ENCODE measurements around the gene RPTOR. TPM values are rescaled to one million over a fixed set of nuclear protein-coding genes. Genes with fewer than 3 reads are reported as not detected.

RPTOR gene
- total and polyA plus RNA-seq, 2 donors (not counting 1 experiment from before 2014, with no cell fraction given) = 6.7 to 22.8 TPM

- TF ChIP-seq, protein P1, sequence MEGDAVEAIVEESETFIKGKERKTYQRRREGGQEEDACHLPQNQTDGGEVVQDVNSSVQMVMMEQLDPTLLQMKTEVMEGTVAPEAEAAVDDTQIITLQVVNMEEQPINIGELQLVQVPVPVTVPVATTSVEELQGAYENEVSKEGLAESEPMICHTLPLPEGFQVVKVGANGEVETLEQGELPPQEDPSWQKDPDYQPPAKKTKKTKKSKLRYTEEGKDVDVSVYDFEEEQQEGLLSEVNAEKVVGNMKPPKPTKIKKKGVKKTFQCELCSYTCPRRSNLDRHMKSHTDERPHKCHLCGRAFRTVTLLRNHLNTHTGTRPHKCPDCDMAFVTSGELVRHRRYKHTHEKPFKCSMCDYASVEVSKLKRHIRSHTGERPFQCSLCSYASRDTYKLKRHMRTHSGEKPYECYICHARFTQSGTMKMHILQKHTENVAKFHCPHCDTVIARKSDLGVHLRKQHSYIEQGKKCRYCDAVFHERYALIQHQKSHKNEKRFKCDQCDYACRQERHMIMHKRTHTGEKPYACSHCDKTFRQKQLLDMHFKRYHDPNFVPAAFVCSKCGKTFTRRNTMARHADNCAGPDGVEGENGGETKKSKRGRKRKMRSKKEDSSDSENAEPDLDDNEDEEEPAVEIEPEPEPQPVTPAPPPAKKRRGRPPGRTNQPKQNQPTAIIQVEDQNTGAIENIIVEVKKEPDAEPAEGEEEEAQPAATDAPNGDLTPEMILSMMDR (conservative IDR thresholded peaks at IDR 0.05 in 1 of 2, IDR thresholded peaks at IDR 0.05 in 1 of 2; ENCODE audit: low read depth in 1 of 2, low read length in 2 of 2) = no peak
- TF ChIP-seq EZH2 (IDR thresholded peaks at IDR 0.05; ENCODE audit: low read length, missing control alignments) = no peak
- H3K4me2 ChIP-seq (ENCODE audit: extremely low read depth, insufficient read depth, low read length) = no peak overlapping the region
- H2AFZ ChIP-seq (ENCODE audit: low read length) = no peak overlapping the region
- no peaks in the 10 kb centered on the region for H3K27me3 ChIP-seq (ENCODE audit: control insufficient read depth, insufficient read depth, low read length)
- H3K27ac ChIP-seq (ENCODE audit: insufficient read depth, low read length) = no peak overlapping the region
- no peak overlapping the region for H3K9ac ChIP-seq (ENCODE audit: insufficient read depth, low read length)
- no peaks in the 10 kb centered on the region for H3K4me1 ChIP-seq (ENCODE audit: control insufficient read depth, extremely low read depth, insufficient read depth, low read length)
- H3K36me3 ChIP-seq (ENCODE audit: control insufficient read depth, insufficient read depth, low read length) = no peaks in the 10 kb centered on the region
- no peak for DNase-seq (ENCODE audit: low read depth in 2 of 2)
- H3K9me3 ChIP-seq (ENCODE audit: control insufficient read depth, insufficient read depth, low read depth, low read length) = no peaks in the 10 kb centered on the region
- no peaks in the 10 kb centered on the region for H4K20me1 ChIP-seq (ENCODE audit: control insufficient read depth, extremely low read depth, insufficient read depth, low read length)
- H3K79me2 ChIP-seq (ENCODE audit: control insufficient read depth, insufficient read depth, low read length) = peaks cover 17% of the 10 kb centered on the region
- H3K4me3 ChIP-seq (replicated peaks in 1 of 4; ENCODE audit: control extremely low read depth in 1 of 4, insufficient read depth in 1 of 4, low read depth in 3 of 4, low read length in 4 of 4) = no peak overlapping the region
These were observed 112.0 kb downstream of the RPTOR start for GRCh38 chr17:80656590-80656989.

DNA sequence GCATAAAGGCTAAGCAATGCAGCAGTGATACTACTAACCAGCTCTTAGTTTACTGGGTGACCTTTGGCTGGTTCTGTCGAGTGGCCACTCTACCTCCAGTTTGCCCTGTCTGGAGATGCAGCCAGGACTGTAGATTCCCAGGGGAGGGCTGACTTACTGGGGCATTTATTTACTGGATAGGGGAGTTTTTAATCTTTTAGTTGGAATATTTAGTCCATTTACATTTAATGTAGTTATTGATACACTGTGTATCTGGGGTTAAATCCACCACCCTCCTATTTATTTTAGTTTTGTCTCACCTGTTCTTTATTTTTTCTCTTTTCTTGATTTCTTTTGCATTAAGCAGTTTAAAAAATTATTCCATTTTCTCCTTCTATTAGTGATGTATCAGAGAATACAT, 112.9 kb downstream of the RPTOR start:
- Histone ChIP-seq H3K27ac (ENCODE audit: insufficient read depth, low read length) (no peak overlapping the region), H3K4me2 (ENCODE audit: extremely low read depth, insufficient read depth, low read length) (no peak overlapping the region), H3K79me2 (ENCODE audit: control insufficient read depth, insufficient read depth, low read length) (peaks cover 13% of the 10 kb centered on the region), H3K36me3 (ENCODE audit: control insufficient read depth, insufficient read depth, low read length) (no peaks in the 10 kb centered on the region), H3K4me1 (ENCODE audit: control insufficient read depth, extremely low read depth, insufficient read depth, low read length) (no peaks in the 10 kb centered on the region), H4K20me1 (ENCODE audit: control insufficient read depth, extremely low read depth, insufficient read depth, low read length) (no peaks in the 10 kb centered on the region), H2AFZ (ENCODE audit: low read length) (no peak overlapping the region), H3K9ac (ENCODE audit: insufficient read depth, low read length) (no peak overlapping the region), H3K9me3 (ENCODE audit: control insufficient read depth, insufficient read depth, low read depth, low read length) (no peaks in the 10 kb centered on the region), H3K27me3 (ENCODE audit: control insufficient read depth, insufficient read depth, low read length) (no peaks in the 10 kb centered on the region), H3K4me3 (replicated peaks in 1 of 4; ENCODE audit: control extremely low read depth in 1 of 4, insufficient read depth in 1 of 4, low read depth in 3 of 4, low read length in 4 of 4) (no peak overlapping the region)
- no peak for TF ChIP-seq EZH2 (IDR thresholded peaks at IDR 0.05; ENCODE audit: low read length, missing control alignments)
- TF ChIP-seq, protein P1 (conservative IDR thresholded peaks at IDR 0.05 in 1 of 2, IDR thresholded peaks at IDR 0.05 in 1 of 2; ENCODE audit: low read depth in 1 of 2, low read length in 2 of 2) = no peak
- DNase-seq (ENCODE audit: low read depth in 2 of 2) = no peak

DNA sequence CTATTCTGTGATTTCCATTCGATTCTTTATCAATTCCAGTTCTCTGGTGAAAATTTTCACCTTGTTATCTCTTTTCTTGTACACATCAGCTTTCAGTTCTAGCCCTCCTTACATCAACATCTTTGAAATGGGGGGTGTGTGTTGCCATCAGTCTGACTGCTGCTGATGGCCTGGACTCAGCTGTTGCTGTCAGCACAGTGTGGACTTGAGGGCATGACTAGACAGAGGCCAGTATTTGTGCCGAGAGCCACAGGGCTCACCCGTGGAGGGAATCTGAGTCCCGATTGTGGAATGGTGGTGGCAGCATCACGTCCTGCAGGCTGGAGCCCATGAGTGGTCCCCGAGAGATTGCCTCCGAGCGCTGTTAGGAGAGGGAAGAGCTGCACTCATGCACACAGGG, 114.2 kb downstream of the RPTOR start:
- peaks cover 11% of the 10 kb centered on the region for H3K4me1 ChIP-seq (ENCODE audit: control insufficient read depth, extremely low read depth, insufficient read depth, low read length)
- no peaks in the 10 kb centered on the region for H3K36me3 ChIP-seq (ENCODE audit: control insufficient read depth, insufficient read depth, low read length)
- no peak overlapping the region for H3K4me3 ChIP-seq (replicated peaks in 1 of 4; ENCODE audit: control extremely low read depth in 1 of 4, insufficient read depth in 1 of 4, low read depth in 3 of 4, low read length in 4 of 4)
- no peaks in the 10 kb centered on the region for H4K20me1 ChIP-seq (ENCODE audit: control insufficient read depth, extremely low read depth, insufficient read depth, low read length)
- TF ChIP-seq, protein P1 (conservative IDR thresholded peaks at IDR 0.05 in 1 of 2, IDR thresholded peaks at IDR 0.05 in 1 of 2; ENCODE audit: low read depth in 1 of 2, low read length in 2 of 2) = no peak
- TF ChIP-seq EZH2 (IDR thresholded peaks at IDR 0.05; ENCODE audit: low read length, missing control alignments) = no peak
- no peak overlapping the region for H3K4me2 ChIP-seq (ENCODE audit: extremely low read depth, insufficient read depth, low read length)
- no peaks in the 10 kb centered on the region for H3K27me3 ChIP-seq (ENCODE audit: control insufficient read depth, insufficient read depth, low read length)
- no peak overlapping the region for H3K27ac ChIP-seq (ENCODE audit: insufficient read depth, low read length)
- peaks cover 14% of the 10 kb centered on the region for H3K79me2 ChIP-seq (ENCODE audit: control insufficient read depth, insufficient read depth, low read length)
- no peak overlapping the region for H3K9ac ChIP-seq (ENCODE audit: insufficient read depth, low read length)
- no peak overlapping the region for H2AFZ ChIP-seq (ENCODE audit: low read length)
- DNase-seq (ENCODE audit: low read depth in 2 of 2) = no peak
- no peaks in the 10 kb centered on the region for H3K9me3 ChIP-seq (ENCODE audit: control insufficient read depth, insufficient read depth, low read depth, low read length)
